Left colon (tissue), 2 donors: ENCODE results near the gene ATXN7L1. TPM values are rescaled to one million over a fixed set of nuclear protein-coding genes. Genes with fewer than 3 reads are reported as not detected.
A peak's percentile ranks its signal among the peaks of the same experiment; 100 is the strongest.
"Not testable (repeated sequence)": the region's sequence is repeated elsewhere in the genome, so short reads cannot be mapped to it uniquely, and the experiment has no call there.

Source experiments
- ATAC-seq: fragments of 200-7000 bp; cut with Tn5 transposase; one replicate; pipeline ENCODE4 v1.9.1; 2020; ENCODE audit warnings: mild to moderate bottlenecking, moderate library complexity
- DNase-seq, 2 donors: peaks; one replicate each; pipeline ENCODE4 v3.0.0-alpha.2; 2020
- intact Hi-C, 2 donors: fragments of 100-400 bp; cut with DNase I in 1 of 2; cut with micrococcal nuclease in 1 of 2; formaldehyde crosslinking; loops; one replicate each; pipeline versions ENCODE4 v1.11.2 to v1.14.0; 2022; cut with DNase I, micrococcal nuclease
- total RNA-seq, 2 donors: library from RNA; stranded (reverse); fragmentation: NEBNext Ultra II Directional; extraction: Animal tissue kit (Norgen Biotek cat#: 25700); gene quantifications; one replicate each; pipeline ENCODE4 v1.2.1, GENCODE V29; 2021
- donor health status: DM: no; HTN: no; CAD: no.
- donor health status: DM: yes; HTN: yes; CAD: no.

ATXN7L1 gene
- total RNA-seq, 2 donors from 2014 or later: 19.6 to 22.1 TPM

DNA sequence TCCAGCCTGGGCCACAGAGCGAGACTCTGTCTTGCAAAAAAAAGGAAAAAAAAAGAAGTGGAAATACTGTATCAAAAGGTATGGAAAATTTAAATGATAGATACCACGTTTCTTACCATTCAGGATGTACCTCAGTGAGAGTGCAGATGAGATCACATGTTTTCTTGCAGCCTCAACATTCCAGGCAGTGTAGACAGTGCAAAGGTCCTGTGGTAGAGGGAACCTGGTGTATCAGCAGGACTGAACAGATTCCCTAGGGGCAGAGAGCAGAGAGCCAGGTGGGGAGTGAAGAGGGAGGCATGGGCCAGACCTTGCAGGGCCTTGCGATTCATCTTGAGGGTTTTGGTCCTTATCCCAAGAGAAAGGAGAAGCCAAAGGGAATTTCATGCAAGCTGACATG is 17.7 kb upstream of the ATXN7L1 start:
- no peak for ATAC-seq
- DNase-seq: no peak
- intact Hi-C loops: no loop called here

- DNase-seq (no peak), ATAC-seq (no peak)
- intact Hi-C loops: no loop called here
Observed at GRCh38 chr7:105892387-105892786, 16.0 kb upstream of the ATXN7L1 start.

DNA sequence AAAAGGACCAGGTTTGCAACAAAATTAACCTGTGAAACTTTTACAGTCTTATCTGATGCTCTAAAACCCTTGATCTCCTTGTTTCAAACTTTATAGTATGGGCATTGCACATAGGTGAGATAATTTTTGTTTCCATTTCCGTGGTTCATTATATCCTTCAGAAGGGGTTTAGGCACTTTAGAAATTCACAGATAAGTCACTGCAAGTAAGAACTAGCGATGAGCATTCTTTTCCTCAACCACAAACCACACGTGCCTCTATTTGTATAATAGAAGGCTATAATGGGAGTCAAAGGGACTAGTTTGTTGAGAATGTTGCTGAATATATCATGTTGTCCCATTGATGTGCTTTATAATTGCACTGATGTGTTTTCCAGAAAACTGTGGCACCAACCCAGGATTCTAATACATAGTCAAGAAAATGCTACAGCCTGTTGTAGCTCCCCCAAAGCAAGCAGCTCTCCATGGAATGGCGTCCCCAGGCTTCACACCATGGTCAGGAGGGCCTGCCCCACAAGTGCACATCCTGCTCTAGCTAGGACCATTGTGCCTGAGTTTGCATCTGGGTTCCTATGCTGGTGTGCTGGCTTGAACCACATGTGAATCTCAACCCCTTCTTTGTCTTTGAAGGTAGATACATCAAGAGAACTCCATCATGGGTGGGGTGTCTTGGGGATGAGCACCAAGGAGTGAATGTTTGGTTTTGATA is 14.0 kb upstream of the ATXN7L1 start:
- peak; percentile 32 for ATAC-seq
- intact Hi-C loops: no loop called here
- no peak for DNase-seq

DNA sequence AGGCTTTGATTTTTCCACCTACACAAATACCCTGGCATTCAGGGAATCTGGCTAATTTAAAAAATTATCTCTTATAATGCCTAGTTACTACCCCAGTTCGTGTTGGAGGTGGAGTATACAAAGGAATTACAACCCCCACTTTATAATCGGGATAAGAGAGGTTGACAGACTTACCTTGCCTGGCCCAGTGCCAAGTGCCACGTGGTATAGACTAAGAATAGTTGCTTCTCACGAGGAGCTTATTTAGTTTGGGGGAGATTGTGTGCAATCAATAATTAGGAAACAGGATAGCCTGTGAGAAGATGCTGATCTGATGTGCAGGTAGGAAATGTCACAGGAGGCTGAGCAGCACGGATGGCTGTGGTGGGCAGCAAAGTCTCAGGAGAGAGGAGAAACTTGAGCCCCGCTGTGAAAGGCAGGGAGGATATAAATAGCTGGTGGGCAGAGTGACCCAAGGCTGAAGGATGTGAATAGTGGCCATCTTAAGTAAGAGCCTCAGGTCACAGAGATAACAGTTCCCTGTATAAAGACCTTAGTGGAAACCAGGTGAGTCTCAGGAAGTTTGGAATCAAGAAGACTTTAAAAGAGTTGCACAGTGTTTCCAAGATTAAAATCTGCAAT is 11.3 kb upstream of the ATXN7L1 start:
- ATAC-seq: no peak
- peak in 1 of 2 donors; percentile 68 for DNase-seq

DNA sequence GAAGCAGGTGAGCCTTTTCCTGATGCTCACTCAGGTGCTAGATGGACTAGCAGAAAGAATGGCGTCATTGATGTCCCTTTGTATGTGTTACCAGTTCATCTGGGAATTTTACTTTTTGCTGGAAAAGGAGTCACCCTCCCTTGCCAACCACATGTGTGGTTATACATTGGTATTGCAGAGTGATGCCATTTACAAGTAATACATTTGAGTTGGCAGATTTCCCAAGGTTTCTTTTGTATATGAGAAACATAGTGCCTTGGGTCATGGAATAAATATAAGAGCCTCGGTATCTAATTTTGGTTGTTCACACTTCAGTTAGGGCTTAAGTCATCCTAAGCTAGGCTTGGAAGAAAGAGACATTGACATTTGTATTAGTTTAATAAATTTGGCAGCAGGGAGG is 10.4 kb upstream of the ATXN7L1 start:
- no peak for ATAC-seq

More for the DNA sequence above, 11.3 kb upstream of the ATXN7L1 start:
- intact Hi-C loops: no loop called here

DNA sequence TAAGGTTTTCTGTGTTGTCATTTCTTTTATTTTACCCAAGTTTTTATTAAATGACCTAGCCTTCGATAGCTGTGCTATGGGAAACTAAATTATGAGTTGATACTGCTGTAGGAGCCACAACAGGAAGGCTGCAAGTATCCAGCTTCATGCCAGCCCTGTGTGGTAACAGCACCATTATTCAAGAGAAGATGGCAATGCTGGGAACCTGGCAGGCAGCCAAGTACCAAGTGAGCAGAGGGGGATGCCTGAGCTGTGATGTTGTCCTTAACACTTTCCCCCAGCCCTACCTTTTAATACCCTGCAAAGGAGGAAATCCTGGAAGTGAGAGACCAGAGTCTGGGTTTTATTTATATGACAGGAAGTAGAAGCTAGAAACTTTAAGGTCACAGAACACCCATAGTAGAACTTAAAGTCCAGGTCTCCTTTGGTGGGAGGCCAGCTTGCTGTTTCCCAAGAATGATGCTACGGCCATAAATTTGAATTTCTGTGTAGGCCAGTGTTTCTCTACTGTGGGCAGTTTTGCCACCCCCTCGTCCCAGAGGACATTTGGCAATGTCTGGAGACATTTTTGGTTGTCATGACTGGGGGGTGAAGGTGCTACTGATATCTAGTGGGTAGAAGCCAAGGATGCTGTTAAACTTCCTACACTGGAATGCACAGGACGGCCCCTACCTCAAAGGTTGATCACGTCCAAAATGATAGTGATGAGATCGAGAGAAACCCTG is 9.2 kb upstream of the ATXN7L1 start:
- peak; percentile 26 for ATAC-seq
- DNase-seq: no peak

More for the DNA sequence above, 10.4 kb upstream of the ATXN7L1 start:
- intact Hi-C loops: no loop called here
- DNase-seq: no peak

GRCh38 chr7:105883179-105883578 is 6.8 kb upstream of the ATXN7L1 start:
- intact Hi-C loops, ATAC-seq: not testable (repeated sequence)

More for the DNA sequence above, 9.2 kb upstream of the ATXN7L1 start:
- intact Hi-C loops: no loop called here

DNA sequence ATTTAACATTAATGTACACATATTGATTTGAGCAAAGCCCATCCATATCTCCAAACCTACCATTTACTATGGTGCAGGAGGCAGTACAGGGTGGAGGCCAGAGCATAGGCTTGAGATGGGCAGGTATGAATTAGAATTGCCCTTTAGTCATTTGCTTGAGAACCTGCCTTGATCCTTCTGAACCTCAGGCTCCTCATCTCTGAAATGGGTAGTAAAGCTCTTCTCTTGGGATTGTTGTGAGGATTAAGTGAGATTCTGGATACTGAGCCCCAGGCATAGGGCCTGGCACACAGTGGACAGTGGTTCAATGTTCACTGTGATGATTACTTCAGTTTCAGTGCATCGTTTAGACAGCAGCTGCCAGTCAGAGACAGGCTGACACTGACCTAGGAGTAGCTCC is 5.0 kb upstream of the ATXN7L1 start:
- no peak for DNase-seq
- no peak for ATAC-seq
- intact Hi-C loops: no loop called here

More at GRCh38 chr7:105883179-105883578, 6.8 kb upstream of the ATXN7L1 start:
- not testable (repeated sequence) for DNase-seq

GRCh38 chr7:105880571-105881330 is 4.4 kb upstream of the ATXN7L1 start:
- intact Hi-C loops: no loop called here
- ATAC-seq: no peak
- DNase-seq: no peak

- intact Hi-C loops: loop anchor here in 1 of 2 donors (5.0 kb wide), 1 partner anchor 133 kb away; no protein-coding TSS in a partner anchor
- no peak for DNase-seq
- ATAC-seq: no peak
Observed at GRCh38 chr7:105879782-105880181, 3.4 kb upstream of the ATXN7L1 start.

- DNase-seq (no peak), ATAC-seq (no peak)
- intact Hi-C loops: loop anchor here in 1 of 2 donors (5.0 kb wide), 1 partner anchor 133 kb away; no protein-coding TSS in a partner anchor
Observed at GRCh38 chr7:105878746-105879605, 2.6 kb upstream of the ATXN7L1 start.

DNA sequence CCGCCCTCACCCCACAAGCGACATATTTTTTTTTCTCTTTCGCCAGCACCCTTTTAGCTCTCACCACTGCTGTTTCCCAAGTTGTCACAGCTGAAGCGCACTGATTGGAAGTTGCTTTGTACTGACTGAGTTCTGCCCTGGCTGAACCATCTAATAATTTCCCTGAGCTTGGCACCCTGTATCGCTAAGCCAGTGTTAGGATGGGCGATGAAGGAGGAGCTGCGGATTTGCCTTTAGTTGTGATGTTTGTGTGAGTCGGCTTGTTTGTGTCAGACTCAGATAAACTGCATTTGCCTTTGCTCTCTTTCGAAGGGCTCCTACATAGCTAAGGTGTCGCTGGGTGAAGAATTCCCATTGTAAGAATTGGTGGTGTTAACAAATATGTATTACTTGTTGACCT is 1.3 kb upstream of the ATXN7L1 start:
- DNase-seq (no peak), ATAC-seq (peak; percentile 11)
- intact Hi-C loops: loop anchor here in 1 of 2 donors (5.0 kb wide), 1 partner anchor 135 kb away; no protein-coding TSS in a partner anchor

GRCh38 chr7:105876964-105877601 is 684 bp upstream of the ATXN7L1 start:
- ATAC-seq (peak; percentile 71), DNase-seq (peak; percentile 66 to 77)
- intact Hi-C loops: loop anchor here in 1 of 2 donors (5.0 kb wide), 1 partner anchor 135 kb away; no protein-coding TSS in a partner anchor

DNA sequence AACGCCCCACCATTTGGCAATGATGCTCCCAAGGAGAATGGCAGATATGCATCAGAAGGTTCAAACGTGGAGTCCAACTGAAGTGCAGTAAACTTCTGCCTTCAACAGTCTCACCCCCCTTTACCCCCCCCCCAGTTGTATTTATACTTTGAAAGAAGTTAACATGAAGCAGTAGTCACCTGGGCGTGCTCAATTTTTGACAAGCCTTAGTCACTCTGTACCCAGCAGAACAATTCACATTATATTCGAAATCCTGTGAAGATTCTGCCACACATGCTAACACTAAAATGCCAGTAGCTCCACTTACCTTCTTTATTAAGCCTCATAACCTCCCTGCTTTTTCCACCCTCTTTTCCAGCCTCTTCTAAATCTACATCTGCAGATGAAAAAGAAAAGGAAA is 894 bp downstream of the ATXN7L1 start:
- ATAC-seq (no peak), DNase-seq (no peak)
- intact Hi-C loops: loop anchor here in 1 of 2 donors (5.0 kb wide), 1 partner anchor 137 kb away; no protein-coding TSS in a partner anchor

- intact Hi-C loops: no loop called here
- no peak for ATAC-seq
- no peak for DNase-seq
Observed at GRCh38 chr7:105874055-105874454, 2.3 kb downstream of the ATXN7L1 start.

GRCh38 chr7:105872491-105872890 is 3.9 kb downstream of the ATXN7L1 start:
- intact Hi-C loops: no loop called here
- DNase-seq (no peak), ATAC-seq (no peak)

GRCh38 chr7:105871142-105871541 is 5.3 kb downstream of the ATXN7L1 start:
- ATAC-seq: no peak
- intact Hi-C loops: no loop called here

More at GRCh38 chr7:105871142-105871541, 5.3 kb downstream of the ATXN7L1 start:
- no peak for DNase-seq
